HFFc6 (cell line): ENCODE measurements around the gene TMEM35B. TPM values are rescaled to one million over a fixed set of nuclear protein-coding genes. Genes with fewer than 3 reads are reported as not detected.

ENCODE experiments used
- DNase-seq: peaks from one replicate; pipeline ENCODE4 v3.0.0-alpha.2; 2018
- H3K27ac Mint-ChIP-seq: 2 replicates; pipeline ENCODE4 v1.8.0; 2020; ENCODE audit warnings: mild to moderate bottlenecking, mixed read lengths
- H3K27me3 Mint-ChIP-seq: 2 replicates; pipeline ENCODE4 v1.8.0; 2021; ENCODE audit warnings: mild to moderate bottlenecking, moderate library complexity, mixed read lengths; ENCODE audit not compliant: insufficient read depth
- H3K36me3 Mint-ChIP-seq: 2 replicates; pipeline ENCODE4 v1.8.0; 2021; ENCODE audit warnings: low read depth, mixed read lengths
- H3K4me1 Mint-ChIP-seq: 2 replicates; pipeline ENCODE4 v1.8.0; 2020; ENCODE audit warnings: low read depth, mixed read lengths
- H3K4me3 Mint-ChIP-seq: 2 replicates; pipeline ENCODE4 v1.8.0; 2020; ENCODE audit warnings: mild to moderate bottlenecking, moderate library complexity, mixed read lengths
- H3K9me3 Mint-ChIP-seq: 2 replicates; pipeline ENCODE4 v1.8.0; 2020; ENCODE audit warnings: mild to moderate bottlenecking, mixed read lengths
- total RNA-seq, 6 experiments: library from RNA; stranded (reverse); fragmentation: NEBNext Ultra II Directional; extraction: Animal tissue kit (Norgen Biotek cat#: 25700); gene quantifications; 2 replicates in 1 of 6; 3 replicates in 5 of 6; pipeline ENCODE4 v1.2.3, GENCODE V29; 2021
- TF ChIP-seq, protein P1 (sequence below): fragments of 200-600 bp; sonication (generic); IDR thresholded peaks from 2 replicates; pipeline ENCODE4 v1.5.0; 2021; ENCODE audit warnings: antibody characterized with exemption, mild to moderate bottlenecking

Gene TMEM35B
- total RNA-seq, 6 experiments from 2014 or later, result 20.3 to 27.7 (median 20.8) TPM

DNA sequence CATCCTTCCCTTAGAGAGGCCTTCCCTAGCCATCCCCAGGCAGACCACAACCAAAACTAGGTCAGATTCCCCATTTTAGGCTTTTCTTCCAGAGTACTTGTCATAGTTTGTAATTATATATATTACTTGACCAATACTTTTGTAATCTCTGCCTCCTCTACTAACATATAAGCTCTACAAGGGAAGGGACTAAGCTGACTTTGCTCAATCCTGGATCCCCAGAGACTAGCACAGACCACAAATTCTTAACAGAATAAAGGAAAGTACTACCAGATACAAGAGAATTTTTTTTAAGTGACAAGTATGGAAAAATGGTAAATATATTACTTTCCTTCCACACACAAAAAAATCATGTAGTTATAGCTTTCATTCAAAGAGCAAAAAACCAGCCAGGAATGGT lies 44.6 kb upstream of the TMEM35B start:
- H3K27me3 Mint-ChIP-seq, result no peaks in the 10 kb centered on the region
- H3K4me1 Mint-ChIP-seq, result peaks cover 31% of the 10 kb centered on the region
- H3K9me3 Mint-ChIP-seq, result peaks cover 13% of the 10 kb centered on the region
- peaks cover 35% of the 10 kb centered on the region for H3K36me3 Mint-ChIP-seq
- TF ChIP-seq, protein P1, sequence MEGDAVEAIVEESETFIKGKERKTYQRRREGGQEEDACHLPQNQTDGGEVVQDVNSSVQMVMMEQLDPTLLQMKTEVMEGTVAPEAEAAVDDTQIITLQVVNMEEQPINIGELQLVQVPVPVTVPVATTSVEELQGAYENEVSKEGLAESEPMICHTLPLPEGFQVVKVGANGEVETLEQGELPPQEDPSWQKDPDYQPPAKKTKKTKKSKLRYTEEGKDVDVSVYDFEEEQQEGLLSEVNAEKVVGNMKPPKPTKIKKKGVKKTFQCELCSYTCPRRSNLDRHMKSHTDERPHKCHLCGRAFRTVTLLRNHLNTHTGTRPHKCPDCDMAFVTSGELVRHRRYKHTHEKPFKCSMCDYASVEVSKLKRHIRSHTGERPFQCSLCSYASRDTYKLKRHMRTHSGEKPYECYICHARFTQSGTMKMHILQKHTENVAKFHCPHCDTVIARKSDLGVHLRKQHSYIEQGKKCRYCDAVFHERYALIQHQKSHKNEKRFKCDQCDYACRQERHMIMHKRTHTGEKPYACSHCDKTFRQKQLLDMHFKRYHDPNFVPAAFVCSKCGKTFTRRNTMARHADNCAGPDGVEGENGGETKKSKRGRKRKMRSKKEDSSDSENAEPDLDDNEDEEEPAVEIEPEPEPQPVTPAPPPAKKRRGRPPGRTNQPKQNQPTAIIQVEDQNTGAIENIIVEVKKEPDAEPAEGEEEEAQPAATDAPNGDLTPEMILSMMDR, result no peak
- no peak for DNase-seq
- H3K4me3 Mint-ChIP-seq, result peak overlapping the region; percentile 95
- peak overlapping the region; percentile 97 for H3K27ac Mint-ChIP-seq

DNA sequence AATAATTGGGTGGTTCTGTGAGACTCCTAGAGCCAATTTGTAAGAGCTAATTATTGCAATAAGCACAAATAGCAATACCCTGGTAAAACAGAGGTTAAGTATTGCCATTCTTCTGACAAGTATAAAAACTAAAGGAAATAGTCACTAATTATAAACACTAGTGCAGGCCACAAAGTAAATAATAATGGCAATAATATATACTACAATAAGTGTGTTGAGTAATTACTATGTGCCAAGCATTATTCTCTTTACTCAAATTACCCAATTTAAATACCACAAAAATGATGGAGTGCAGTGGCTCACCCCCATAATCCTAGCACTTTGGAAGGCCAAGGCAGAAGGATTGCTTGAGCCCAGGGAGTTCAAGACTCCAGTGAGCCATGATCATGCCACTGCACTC lies 31.3 kb upstream of the TMEM35B start:
- Mint-ChIP-seq H3K4me3 (no peak overlapping the region), H3K9me3 (no peaks in the 10 kb centered on the region), H3K27ac (no peak overlapping the region), H3K36me3 (peaks cover 4% of the 10 kb centered on the region), H3K4me1 (no peaks in the 10 kb centered on the region), H3K27me3 (no peaks in the 10 kb centered on the region)
- TF ChIP-seq, protein P1, result no peak
- DNase-seq, result no peak

DNA sequence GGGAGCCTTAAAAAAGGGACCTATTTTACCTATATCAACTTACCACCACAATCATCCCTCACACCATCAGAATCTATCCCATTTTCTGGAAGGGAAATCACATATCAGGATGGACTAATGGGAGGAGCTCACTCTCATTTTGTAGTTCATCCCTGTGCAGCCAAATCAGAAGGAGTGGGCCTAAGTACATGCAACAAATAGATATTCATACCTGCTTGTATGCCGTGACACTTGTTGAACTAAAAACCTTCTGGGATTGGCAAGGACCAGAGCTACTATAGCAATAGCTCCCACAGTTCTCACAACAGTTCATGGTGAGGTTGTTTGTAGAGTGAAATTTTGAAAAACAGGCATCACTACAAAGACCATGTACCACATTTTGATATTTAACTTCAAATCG lies 29.3 kb upstream of the TMEM35B start:
- TF ChIP-seq, protein P1, result no peak
- Mint-ChIP-seq H3K9me3 (no peaks in the 10 kb centered on the region), H3K27me3 (no peaks in the 10 kb centered on the region), H3K4me1 (no peaks in the 10 kb centered on the region), H3K27ac (no peak overlapping the region), H3K36me3 (peaks cover 12% of the 10 kb centered on the region), H3K4me3 (no peak overlapping the region)
- DNase-seq, result no peak

DNA sequence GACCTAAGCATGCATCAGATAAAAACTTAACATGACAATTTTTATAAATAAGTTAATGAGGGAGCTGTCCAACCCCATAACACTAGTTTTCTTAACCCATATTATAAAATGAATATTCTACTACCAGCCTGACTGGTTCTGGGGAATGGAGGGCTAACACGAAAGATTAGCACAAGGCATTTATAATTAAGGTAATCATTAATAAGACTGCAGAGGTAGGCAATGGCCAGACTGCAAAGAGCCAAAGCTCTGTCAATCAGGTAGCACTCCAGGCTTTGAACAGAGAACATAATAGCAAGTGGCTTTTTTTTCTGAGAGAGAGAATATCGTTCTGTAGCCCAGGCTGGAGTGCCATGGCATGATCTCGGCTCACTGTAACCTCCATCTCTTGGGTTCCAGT lies 20.6 kb upstream of the TMEM35B start:
- H3K27ac Mint-ChIP-seq, result no peak overlapping the region
- peaks cover 6% of the 10 kb centered on the region for H3K36me3 Mint-ChIP-seq
- H3K4me1 Mint-ChIP-seq, result peaks cover 8% of the 10 kb centered on the region; the same call in 1 of the 2 replicates
- no peak overlapping the region for H3K4me3 Mint-ChIP-seq
- DNase-seq, result no peak
- no peaks in the 10 kb centered on the region for H3K9me3 Mint-ChIP-seq
- H3K27me3 Mint-ChIP-seq, result no peaks in the 10 kb centered on the region
- TF ChIP-seq, protein P1, result no peak

DNA sequence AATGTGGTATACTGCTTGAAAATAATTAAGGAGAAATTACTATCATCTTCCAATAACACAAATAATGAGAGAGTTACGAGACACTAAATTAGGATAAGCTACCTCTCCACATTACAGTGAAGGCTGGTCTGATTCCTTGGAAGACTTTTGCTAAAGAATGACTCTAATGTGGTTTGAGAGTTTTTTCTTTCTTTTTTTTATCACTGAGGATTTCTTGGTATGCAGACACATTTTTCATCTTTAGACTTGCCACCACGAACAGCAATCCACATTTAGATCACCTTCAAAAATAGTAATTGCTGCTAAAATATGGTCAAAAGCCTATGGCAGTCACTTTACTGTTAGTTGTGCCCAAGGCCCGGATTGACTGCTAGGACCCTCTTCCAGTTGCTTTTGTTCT lies 16.6 kb upstream of the TMEM35B start:
- Mint-ChIP-seq H3K9me3 (no peaks in the 10 kb centered on the region), H3K27ac (0 out of 2 replicates have a peak overlapping the region, but pooled peaks have one; percentile 1), H3K4me1 (peaks cover 8% of the 10 kb centered on the region; the same call in 1 of the 2 replicates), H3K27me3 (no peaks in the 10 kb centered on the region; the same call in 1 of the 2 replicates), H3K36me3 (no peaks in the 10 kb centered on the region), H3K4me3 (no peak overlapping the region)
- TF ChIP-seq, protein P1, result no peak
- peak; percentile 8 for DNase-seq

DNA sequence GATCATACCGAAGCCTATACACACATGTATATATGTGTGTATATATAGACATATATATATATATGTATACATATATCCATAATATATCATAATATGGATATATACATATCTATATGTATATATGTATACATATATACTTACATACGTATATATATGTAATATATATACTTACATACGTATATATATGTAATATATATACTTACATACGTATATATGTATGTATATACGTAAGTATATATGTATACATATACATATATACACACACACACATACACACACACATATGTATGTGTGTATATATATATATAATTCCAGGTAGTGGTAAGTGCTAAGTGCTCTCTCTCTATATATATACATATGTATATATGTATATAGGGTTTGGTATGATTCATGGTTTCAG lies 9.7 kb upstream of the TMEM35B start:
- no peaks in the 10 kb centered on the region for H3K4me1 Mint-ChIP-seq
- H3K27me3 Mint-ChIP-seq, result no peaks in the 10 kb centered on the region; the same call in 1 of the 2 replicates
- H3K27ac Mint-ChIP-seq, result no peak overlapping the region
- H3K9me3 Mint-ChIP-seq, result no peaks in the 10 kb centered on the region
- TF ChIP-seq, protein P1, result no peak
- no peak overlapping the region for H3K4me3 Mint-ChIP-seq
- DNase-seq, result no peak
- peaks cover 5% of the 10 kb centered on the region for H3K36me3 Mint-ChIP-seq
